Dedifferentiated amniotic fluid mesenchymal stem cell (primary cell): ENCODE results near the gene IL9R.
"Not testable (repeated sequence)": the region's sequence is repeated elsewhere in the genome, so short reads cannot be mapped to it uniquely, and the experiment has no call there.

Experiments used
- DNase-seq: peaks from one replicate; pipeline ENCODE4 v3.0.0-alpha.2; 2016; ENCODE audit errors: extremely low spot score

Gene IL9R

DNA sequence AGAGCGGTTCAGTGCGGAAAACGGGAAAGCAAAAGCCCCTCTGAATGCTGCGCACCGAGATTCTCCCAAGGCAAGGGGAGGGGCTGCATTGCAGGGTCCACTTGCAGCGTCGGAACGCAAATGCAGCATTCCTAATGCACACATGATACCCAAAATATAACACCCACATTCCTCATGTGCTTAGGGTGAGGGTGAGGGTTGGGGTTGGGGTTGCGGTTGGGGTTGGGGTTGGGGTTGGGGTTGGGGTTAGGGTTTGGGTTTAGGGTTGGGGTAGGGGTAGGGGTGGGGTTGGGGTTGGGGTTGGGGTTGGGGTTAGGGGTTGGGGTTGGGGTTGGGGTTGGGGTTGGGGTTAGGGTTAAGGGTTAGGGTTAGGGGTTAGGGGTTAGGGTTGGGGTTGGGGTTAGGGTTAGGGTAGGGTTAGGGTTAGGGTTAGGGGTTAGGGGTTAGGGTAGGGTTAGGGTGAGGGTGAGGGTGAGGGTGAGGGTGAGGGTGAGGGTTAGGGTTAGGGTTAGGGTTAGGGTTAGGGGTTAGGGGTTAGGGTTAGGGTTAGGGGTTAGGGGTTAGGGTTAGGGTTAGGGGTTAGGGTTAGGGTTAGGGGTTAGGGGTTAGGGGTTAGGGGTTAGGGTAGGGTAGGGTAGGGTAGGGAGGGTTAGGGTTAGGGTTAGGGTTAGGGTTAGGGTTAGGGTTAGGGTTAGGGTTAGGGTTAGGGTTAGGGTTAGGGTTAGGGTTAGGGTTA is 32.4 kb downstream of the IL9R start:
- DNase-seq = not testable (repeated sequence)

DNA sequence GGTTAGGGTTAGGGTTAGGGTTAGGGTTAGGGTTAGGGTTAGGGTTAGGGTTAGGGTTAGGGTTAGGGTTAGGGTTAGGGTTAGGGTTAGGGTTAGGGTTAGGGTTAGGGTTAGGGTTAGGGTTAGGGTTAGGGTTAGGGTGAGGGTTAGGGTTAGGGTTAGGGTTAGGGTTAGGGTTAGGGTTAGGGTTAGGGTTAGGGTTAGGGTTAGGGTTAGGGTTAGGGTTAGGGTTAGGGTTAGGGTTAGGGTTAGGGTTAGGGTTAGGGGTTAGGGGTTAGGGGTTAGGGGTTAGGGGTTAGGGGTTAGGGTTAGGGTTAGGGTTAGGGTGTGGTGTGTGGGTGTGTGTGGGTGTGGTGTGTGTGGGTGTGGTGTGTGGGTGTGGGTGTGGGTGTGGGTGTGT is 33.0 kb downstream of the IL9R start:
- DNase-seq = not testable (repeated sequence)
